ENCODE data around the gene ANGPT4.
"Not testable (repeated sequence)": the region's sequence is repeated elsewhere in the genome, so short reads cannot be mapped to it uniquely, and the experiment has no call there.

DNA sequence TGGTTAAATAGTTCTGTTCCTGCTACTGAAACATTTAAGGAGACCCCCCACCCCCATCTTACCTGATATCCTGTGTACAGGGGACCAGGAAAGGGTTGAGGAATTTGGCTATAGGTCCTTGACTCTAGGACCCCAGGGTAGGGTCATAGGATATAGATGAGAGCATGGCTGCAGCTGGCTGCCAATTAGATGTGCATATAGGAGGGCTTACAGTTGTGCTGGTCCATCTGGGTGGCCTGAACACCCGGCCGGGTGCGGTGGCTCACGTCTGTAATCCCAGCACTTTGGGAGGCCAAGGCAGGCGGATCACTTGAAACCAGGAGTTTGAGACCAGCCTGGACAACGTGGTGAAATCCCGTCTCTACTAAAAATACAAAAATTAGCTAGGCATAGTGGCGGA lies 67.4 kb downstream of the ANGPT4 start:
- TF ChIP-seq SIN3A (conservative IDR thresholded peaks at IDR 0.05 in 1 of 2, IDR thresholded peaks at IDR 0.05 in 1 of 2; ENCODE audit: low read depth in 1 of 2, low read length in 2 of 2); RFX5 (IDR thresholded peaks at IDR 0.05; ENCODE audit: borderline replicate concordance, low read depth, low read length): not testable (repeated sequence)
